Neural cell (in vitro differentiated cells): ENCODE results near the gene EIF3K.

Source experiments
- EP300 ChIP-seq: fragments of 450-650 bp; conservative IDR thresholded peaks from 2 replicates; pipeline ENCODE4 v1.6.1; 2014; ENCODE audit warnings: antibody characterized with exemption, mild to moderate bottlenecking, moderate library complexity; ENCODE audit not compliant: poor library complexity, severe bottlenecking
- POLR2AphosphoS5 ChIP-seq: IDR thresholded peaks from 2 replicates; pipeline ENCODE4 v1.6.1; 2012
- SMC3 ChIP-seq: fragments of 450-650 bp; conservative IDR thresholded peaks from 2 replicates; pipeline ENCODE4 v1.6.1; 2014; ENCODE audit warnings: antibody characterized with exemption, mild to moderate bottlenecking, moderate library complexity; ENCODE audit not compliant: poor library complexity
- TF ChIP-seq, protein P1 (sequence below): fragments of 450-650 bp; IDR thresholded peaks from 2 replicates; pipeline ENCODE4 v1.5.1; 2014; ENCODE audit warnings: antibody characterized with exemption, mild to moderate bottlenecking, moderate library complexity; ENCODE audit not compliant: poor library complexity, severe bottlenecking

- no peak for TF ChIP-seq POLR2AphosphoS5
- TF ChIP-seq, protein P1, sequence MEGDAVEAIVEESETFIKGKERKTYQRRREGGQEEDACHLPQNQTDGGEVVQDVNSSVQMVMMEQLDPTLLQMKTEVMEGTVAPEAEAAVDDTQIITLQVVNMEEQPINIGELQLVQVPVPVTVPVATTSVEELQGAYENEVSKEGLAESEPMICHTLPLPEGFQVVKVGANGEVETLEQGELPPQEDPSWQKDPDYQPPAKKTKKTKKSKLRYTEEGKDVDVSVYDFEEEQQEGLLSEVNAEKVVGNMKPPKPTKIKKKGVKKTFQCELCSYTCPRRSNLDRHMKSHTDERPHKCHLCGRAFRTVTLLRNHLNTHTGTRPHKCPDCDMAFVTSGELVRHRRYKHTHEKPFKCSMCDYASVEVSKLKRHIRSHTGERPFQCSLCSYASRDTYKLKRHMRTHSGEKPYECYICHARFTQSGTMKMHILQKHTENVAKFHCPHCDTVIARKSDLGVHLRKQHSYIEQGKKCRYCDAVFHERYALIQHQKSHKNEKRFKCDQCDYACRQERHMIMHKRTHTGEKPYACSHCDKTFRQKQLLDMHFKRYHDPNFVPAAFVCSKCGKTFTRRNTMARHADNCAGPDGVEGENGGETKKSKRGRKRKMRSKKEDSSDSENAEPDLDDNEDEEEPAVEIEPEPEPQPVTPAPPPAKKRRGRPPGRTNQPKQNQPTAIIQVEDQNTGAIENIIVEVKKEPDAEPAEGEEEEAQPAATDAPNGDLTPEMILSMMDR = no peak
- no peak for TF ChIP-seq EP300
- TF ChIP-seq SMC3 = no peak
These were observed 16.8 kb downstream of the EIF3K start for GRCh38 chr19:38635483-38636399.
